ENCODE measurements around the gene YIPF6.

DNA sequence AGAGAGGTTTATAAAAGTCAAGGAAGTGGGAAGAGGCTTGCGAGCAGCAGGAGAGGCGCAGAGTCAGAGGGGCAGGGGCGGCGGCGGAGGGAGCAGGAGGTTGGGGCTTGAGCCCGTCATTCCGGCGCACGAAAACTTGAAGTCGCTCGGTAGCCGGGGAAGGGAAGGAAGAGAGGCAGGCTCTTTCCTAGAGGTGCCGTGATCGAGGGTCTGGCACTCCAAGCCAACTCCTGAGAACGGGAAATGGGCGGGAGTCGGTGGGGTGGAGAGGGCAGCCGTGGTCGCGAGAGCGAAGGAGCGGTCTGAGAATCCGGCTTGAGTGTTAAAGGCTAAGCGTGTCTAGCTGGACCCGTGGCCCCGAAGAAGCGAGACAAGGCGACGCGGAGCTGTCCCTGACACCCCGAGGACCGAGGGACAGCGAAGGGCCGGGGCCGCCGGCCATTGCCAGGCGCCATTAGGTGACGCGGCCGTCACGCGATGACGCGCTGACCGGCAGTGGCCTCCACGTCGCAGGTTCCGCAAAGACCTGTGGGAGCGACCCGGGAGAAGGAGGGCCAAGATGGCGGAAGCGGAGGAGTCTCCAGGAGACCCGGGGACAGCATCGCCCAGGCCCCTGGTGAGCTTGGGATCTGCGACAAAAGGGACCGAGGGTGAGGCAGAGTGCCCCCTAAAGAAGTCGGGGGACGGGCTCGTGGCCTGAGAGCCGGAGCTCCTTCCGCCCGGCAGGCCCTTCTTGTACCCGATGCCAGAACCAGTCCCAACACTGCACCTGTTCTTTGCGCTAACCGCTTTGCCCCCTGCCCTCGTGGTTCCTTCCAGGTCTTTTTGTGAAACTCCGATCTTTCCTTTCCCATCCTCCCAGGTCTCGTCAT is at the start of gene YIPF6:
- TF ChIP-seq ZFX (IDR thresholded peaks at IDR 0.05) (0 out of 2 replicates have a peak, but pooled peaks have one; percentile 10), JUND (IDR thresholded peaks at IDR 0.05) (no peak)
- TF ChIP-seq, protein P1, sequence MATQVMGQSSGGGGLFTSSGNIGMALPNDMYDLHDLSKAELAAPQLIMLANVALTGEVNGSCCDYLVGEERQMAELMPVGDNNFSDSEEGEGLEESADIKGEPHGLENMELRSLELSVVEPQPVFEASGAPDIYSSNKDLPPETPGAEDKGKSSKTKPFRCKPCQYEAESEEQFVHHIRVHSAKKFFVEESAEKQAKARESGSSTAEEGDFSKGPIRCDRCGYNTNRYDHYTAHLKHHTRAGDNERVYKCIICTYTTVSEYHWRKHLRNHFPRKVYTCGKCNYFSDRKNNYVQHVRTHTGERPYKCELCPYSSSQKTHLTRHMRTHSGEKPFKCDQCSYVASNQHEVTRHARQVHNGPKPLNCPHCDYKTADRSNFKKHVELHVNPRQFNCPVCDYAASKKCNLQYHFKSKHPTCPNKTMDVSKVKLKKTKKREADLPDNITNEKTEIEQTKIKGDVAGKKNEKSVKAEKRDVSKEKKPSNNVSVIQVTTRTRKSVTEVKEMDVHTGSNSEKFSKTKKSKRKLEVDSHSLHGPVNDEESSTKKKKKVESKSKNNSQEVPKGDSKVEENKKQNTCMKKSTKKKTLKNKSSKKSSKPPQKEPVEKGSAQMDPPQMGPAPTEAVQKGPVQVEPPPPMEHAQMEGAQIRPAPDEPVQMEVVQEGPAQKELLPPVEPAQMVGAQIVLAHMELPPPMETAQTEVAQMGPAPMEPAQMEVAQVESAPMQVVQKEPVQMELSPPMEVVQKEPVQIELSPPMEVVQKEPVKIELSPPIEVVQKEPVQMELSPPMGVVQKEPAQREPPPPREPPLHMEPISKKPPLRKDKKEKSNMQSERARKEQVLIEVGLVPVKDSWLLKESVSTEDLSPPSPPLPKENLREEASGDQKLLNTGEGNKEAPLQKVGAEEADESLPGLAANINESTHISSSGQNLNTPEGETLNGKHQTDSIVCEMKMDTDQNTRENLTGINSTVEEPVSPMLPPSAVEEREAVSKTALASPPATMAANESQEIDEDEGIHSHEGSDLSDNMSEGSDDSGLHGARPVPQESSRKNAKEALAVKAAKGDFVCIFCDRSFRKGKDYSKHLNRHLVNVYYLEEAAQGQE (IDR thresholded peaks at IDR 0.05; ENCODE audit: low read depth) = no peak
